Endodermal cell (in vitro differentiated cells): Measurements from ENCODE around the gene CEP68. TPM values are rescaled to one million over a fixed set of nuclear protein-coding genes. Genes with fewer than 3 reads are reported as not detected.

Source experiments
- DNase-seq: peaks from one replicate; pipeline ENCODE4 v3.0.0-alpha.2; 2017
- H3K27ac ChIP-seq: 2 replicates; pipeline ENCODE4 v1.5.1; 2013; ENCODE audit warnings: mild to moderate bottlenecking, low read depth, low read length, moderate library complexity
- H3K27me3 ChIP-seq: 2 replicates; pipeline ENCODE4 v1.6.1; 2013; ENCODE audit warnings: mild to moderate bottlenecking, low read length, moderate library complexity; ENCODE audit not compliant: insufficient read depth, control insufficient read depth, poor library complexity, severe bottlenecking
- H3K36me3 ChIP-seq: 2 replicates; pipeline ENCODE4 v1.7.0; 2013; ENCODE audit warnings: mild to moderate bottlenecking, low read length, moderate library complexity; ENCODE audit not compliant: control insufficient read depth, insufficient read depth
- H3K4me1 ChIP-seq: one replicate; pipeline ENCODE4 v1.7.0; 2013; ENCODE audit warnings: low read length; ENCODE audit not compliant: control insufficient read depth, insufficient read depth
- H3K4me3 ChIP-seq: 2 replicates; pipeline ENCODE4 v1.5.1; 2013; ENCODE audit warnings: mild to moderate bottlenecking, low read length, moderate library complexity
- H3K9ac ChIP-seq: 2 replicates; pipeline ENCODE4 v1.6.1; 2013; ENCODE audit warnings: mild to moderate bottlenecking, low read length, moderate library complexity; ENCODE audit not compliant: poor library complexity, severe bottlenecking; ENCODE audit errors: extremely low read depth
- H3K9me3 ChIP-seq: 2 replicates; pipeline ENCODE4 v1.6.1; 2013; ENCODE audit warnings: mild to moderate bottlenecking, low read length, moderate library complexity; ENCODE audit not compliant: control insufficient read depth
- H3K27ac Mint-ChIP-seq: 2 replicates; pipeline ENCODE4 v1.8.0; 2020; ENCODE audit warnings: mixed read lengths
- H3K27me3 Mint-ChIP-seq: 2 replicates; pipeline ENCODE4 v1.8.0; 2021; ENCODE audit warnings: mild to moderate bottlenecking, mixed read lengths; ENCODE audit not compliant: insufficient read depth
- H3K36me3 Mint-ChIP-seq: 2 replicates; pipeline ENCODE4 v1.8.0; 2020; ENCODE audit warnings: low read depth, mixed read lengths
- H3K4me1 Mint-ChIP-seq: 2 replicates; pipeline ENCODE4 v1.8.0; 2020; ENCODE audit warnings: mixed read lengths
- H3K4me3 Mint-ChIP-seq: 2 replicates; pipeline ENCODE4 v1.8.0; 2020; ENCODE audit warnings: mild to moderate bottlenecking, moderate library complexity, mixed read lengths
- H3K9me3 Mint-ChIP-seq: 2 replicates; pipeline ENCODE4 v1.8.0; 2020; ENCODE audit warnings: mild to moderate bottlenecking, mixed read lengths
- WGBS, 2 experiments: methylation state at CpG; one replicate each; pipeline versions ENCODE4 v1.1.5 to v1.1.7; 2013; ENCODE audit warnings: missing lambda C conversion rate in 2 of 2, mixed read lengths in 1 of 2; ENCODE audit not compliant: insufficient coverage in 1 of 2, insufficient read length in 1 of 2; 5-methylcytosine and 5-hydroxymethylcytosine counted together
- total RNA-seq, 2 donors: library from RNA; stranded (reverse); fragmentation: NEBNext Ultra II Directional in 1 of 2; extraction: Animal tissue kit (Norgen Biotek cat#: 25700) in 1 of 2; gene quantifications; 2 replicates in 1 of 2; 3 replicates in 1 of 2; pipeline ENCODE4 v1.2.1, GENCODE V29; 2021
- TF ChIP-seq, protein P1 (sequence below): fragments of 200-600 bp; sonication (generic); conservative IDR thresholded peaks from 2 replicates; pipeline ENCODE4 v1.5.0; 2021; ENCODE audit warnings: antibody characterized with exemption, mild to moderate bottlenecking

CEP68 gene
- total RNA-seq, 2 donors from 2014 or later = 13.7 to 17.7 TPM

DNA sequence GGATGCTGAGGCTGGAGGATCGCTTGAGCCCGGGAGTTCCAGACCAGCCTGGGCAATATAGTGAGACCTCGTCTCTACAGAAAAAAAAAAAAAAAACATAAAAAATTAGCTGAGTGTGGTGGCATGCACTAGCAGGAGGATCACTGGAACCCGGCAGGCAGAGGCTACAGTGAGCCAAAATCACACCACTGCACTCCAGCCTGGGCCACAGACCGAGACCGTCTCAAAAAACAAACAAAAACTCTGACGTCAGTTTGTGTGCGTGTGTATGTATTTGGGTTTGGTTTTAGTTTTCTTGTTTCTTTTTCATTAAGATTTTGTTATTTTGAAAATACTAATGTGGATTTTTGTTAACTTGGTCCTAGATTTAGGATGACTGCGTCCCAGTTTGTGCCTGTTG is 19.0 kb downstream of the CEP68 start:
- no peak overlapping the region for H3K27ac ChIP-seq
- H3K9me3 Mint-ChIP-seq = no peaks in the 10 kb centered on the region
- peaks cover 7% of the 10 kb centered on the region for H3K4me1 ChIP-seq

DNA sequence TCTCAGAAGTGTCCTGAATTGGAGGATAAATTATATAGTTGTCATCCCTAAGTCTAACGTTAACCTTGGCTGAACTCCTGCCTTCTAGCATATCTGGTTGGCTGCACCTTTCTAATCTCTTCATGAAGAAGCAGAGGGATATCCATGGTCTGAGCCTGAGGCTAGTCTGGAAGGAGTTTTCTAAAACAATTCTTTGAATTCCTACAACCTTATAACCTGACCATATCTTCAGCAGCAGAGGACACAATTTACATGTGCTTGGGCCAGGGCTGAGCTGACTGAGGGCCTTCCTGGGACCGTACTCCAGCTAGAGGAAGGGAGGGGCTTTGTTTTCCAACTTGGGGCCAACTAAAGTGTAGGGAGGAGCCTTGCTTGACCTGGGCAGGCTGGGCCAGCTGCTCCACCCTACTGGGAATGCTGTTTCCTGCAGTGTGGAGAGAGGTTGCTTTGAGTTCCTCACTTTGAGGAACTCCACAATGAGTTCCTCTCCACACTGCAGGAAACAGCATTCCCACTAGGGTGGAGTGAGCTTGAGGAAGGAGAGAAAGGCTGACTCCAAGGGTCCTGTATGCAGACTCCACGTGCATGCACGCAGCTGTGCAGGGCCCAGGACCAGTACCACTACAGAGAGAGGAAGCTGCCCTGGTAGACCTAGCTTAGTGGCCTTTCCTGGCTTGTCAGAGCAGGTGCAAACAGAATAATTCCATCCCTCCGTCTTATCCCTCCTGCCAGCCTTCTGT is 19.6 kb downstream of the CEP68 start:
- 78 to 100% methylated on average over 2 to 5 of the region's 5 CpGs for WGBS, 2 experiments
- H3K4me1 ChIP-seq = peaks cover 7% of the 10 kb centered on the region
- TF ChIP-seq, protein P1, sequence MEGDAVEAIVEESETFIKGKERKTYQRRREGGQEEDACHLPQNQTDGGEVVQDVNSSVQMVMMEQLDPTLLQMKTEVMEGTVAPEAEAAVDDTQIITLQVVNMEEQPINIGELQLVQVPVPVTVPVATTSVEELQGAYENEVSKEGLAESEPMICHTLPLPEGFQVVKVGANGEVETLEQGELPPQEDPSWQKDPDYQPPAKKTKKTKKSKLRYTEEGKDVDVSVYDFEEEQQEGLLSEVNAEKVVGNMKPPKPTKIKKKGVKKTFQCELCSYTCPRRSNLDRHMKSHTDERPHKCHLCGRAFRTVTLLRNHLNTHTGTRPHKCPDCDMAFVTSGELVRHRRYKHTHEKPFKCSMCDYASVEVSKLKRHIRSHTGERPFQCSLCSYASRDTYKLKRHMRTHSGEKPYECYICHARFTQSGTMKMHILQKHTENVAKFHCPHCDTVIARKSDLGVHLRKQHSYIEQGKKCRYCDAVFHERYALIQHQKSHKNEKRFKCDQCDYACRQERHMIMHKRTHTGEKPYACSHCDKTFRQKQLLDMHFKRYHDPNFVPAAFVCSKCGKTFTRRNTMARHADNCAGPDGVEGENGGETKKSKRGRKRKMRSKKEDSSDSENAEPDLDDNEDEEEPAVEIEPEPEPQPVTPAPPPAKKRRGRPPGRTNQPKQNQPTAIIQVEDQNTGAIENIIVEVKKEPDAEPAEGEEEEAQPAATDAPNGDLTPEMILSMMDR = peak; percentile 10
- no peak overlapping the region for H3K4me3 Mint-ChIP-seq
- no peaks in the 10 kb centered on the region for H3K27me3 ChIP-seq
- no peak overlapping the region for H3K9ac ChIP-seq
- peaks cover 24% of the 10 kb centered on the region for H3K4me1 Mint-ChIP-seq
- no peak overlapping the region for H3K27ac ChIP-seq
- peaks cover 60% of the 10 kb centered on the region for H3K36me3 Mint-ChIP-seq
- no peak overlapping the region for H3K4me3 ChIP-seq
- H3K36me3 ChIP-seq = peaks cover 89% of the 10 kb centered on the region
- H3K27ac Mint-ChIP-seq = peak overlapping the region; percentile 80
- no peaks in the 10 kb centered on the region for H3K9me3 ChIP-seq
- peak; percentile 79 for DNase-seq
- H3K27me3 Mint-ChIP-seq = no peaks in the 10 kb centered on the region
- H3K9me3 Mint-ChIP-seq = no peaks in the 10 kb centered on the region

More for the DNA sequence above, 19.0 kb downstream of the CEP68 start:
- no peak overlapping the region for H3K27ac Mint-ChIP-seq
- peaks cover 24% of the 10 kb centered on the region for H3K4me1 Mint-ChIP-seq
- TF ChIP-seq, protein P1 = no peak
- Histone ChIP-seq H3K36me3 (peaks cover 88% of the 10 kb centered on the region), H3K4me3 (no peak overlapping the region), H3K9me3 (no peaks in the 10 kb centered on the region), H3K27me3 (no peaks in the 10 kb centered on the region), H3K9ac (no peak overlapping the region)
- DNase-seq = no peak
- no peak overlapping the region for H3K4me3 Mint-ChIP-seq
- no peaks in the 10 kb centered on the region for H3K27me3 Mint-ChIP-seq
- WGBS, 2 experiments = 96 to 100% methylated on average over 2 to 9 of the region's 9 CpGs
- peaks cover 61% of the 10 kb centered on the region for H3K36me3 Mint-ChIP-seq

DNA sequence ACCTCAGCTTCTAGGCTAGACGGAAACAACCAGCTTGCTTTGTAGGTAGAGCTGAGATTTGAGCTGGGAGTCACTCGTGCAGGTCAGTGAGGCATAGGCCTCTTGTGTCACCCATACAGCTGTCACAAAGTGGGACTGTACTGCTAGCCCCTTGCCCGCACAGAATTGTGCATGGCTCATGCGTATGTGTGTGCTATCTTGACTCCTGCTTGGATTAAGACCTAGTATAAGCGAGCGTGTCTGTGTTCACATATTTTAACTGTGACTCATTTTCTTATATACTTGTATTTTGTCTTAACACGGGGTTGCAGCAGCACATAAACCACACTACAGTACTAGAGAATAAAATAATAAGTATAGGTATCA is 20.1 kb downstream of the CEP68 start:
- no peak overlapping the region for H3K9ac ChIP-seq
- TF ChIP-seq, protein P1 = no peak
- 91 to 92% methylated on average over 4 to 6 of the region's 7 CpGs for WGBS, 2 experiments
- no peaks in the 10 kb centered on the region for H3K27me3 ChIP-seq
- Mint-ChIP-seq H3K9me3 (no peaks in the 10 kb centered on the region), H3K27me3 (no peaks in the 10 kb centered on the region), H3K4me3 (no peak overlapping the region), H3K27ac (peak overlapping the region; percentile 80), H3K4me1 (peaks cover 24% of the 10 kb centered on the region), H3K36me3 (peaks cover 60% of the 10 kb centered on the region)
- no peaks in the 10 kb centered on the region for H3K9me3 ChIP-seq
- no peak overlapping the region for H3K4me3 ChIP-seq
- peaks cover 7% of the 10 kb centered on the region for H3K4me1 ChIP-seq
- H3K36me3 ChIP-seq = peaks cover 86% of the 10 kb centered on the region
- no peak overlapping the region for H3K27ac ChIP-seq
- no peak for DNase-seq
